ENCODE data around the gene HOXB13. TPM values are rescaled to one million over a fixed set of nuclear protein-coding genes. Genes with fewer than 3 reads are reported as not detected.

The HOXB13 gene
- total and polyA plus RNA-seq, 2 of the 13 experiments (the other 11 are each of a cell fraction or from before 2014, with no cell fraction given): not detected

DNA sequence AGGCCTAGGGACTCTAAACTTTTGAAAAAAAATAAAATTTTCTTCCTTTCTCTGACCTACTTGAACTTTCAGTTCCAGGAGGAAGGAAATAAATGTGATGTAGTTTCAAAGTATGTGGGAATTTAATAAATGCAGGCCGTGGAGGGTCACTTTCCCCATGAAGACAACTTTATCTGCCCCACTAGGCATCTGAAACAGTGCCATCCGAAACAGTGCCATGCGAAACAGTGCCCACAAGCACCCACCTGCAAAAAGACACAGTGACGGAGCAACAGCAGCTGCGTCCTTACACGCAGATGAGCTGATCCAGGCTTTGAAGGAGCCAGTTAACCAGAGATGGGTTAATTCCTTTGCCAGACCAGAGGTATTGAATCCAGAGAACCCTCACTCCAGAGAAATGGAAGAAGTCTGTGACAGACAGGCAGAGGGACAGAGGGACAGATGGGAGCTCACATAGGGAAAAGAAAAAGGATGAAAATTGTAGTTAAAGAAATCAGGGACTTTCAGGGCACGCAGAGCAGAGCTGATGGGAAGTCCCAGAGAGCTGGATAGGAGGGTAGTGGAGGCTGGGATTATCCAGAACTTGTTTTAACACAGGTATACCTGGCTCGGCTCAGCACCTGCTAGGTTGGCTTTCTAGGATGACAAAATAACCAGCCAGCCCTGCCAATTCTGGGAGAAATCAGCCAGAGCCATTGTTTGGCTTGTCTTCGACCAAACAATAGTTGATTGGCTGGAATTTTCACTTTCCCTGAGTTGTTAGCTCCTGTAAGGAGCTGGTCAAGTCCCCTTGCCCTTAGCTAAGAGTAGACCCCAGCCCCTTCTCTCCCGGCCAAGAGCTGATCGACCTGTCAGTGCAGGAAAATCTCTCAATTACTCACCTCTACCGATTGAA is 17.1 kb upstream of the HOXB13 start:
- Histone ChIP-seq H3K36me3 (replicated peaks in 1 of 2; ENCODE audit: control insufficient read depth in 1 of 2, insufficient read depth in 2 of 2, low read length in 2 of 2) (no peaks in the 10 kb centered on the region), H3K27ac (ENCODE audit: extremely low read length, insufficient read depth, low read length) (no peak overlapping the region), H4K20me1 (ENCODE audit: insufficient read depth, low read length) (no peaks in the 10 kb centered on the region), H3K4me3 (replicated peaks in 1 of 3; ENCODE audit: insufficient read depth in 1 of 3, low read depth in 2 of 3, low read length in 3 of 3) (no peak overlapping the region), H3K4me1 (ENCODE audit: insufficient read depth, low read length) (no peaks in the 10 kb centered on the region), H3K27me3 (ENCODE audit: control insufficient read depth in 1 of 2, insufficient read depth in 2 of 2, low read length in 2 of 2) (peaks cover 17 to 93% of the 10 kb centered on the region in 2 experiments), H3K9me3 (ENCODE audit: low read length) (no peaks in the 10 kb centered on the region), H2AFZ (ENCODE audit: low read length) (no peak overlapping the region), H3K9ac (ENCODE audit: insufficient read depth, low read depth, low read length) (no peak overlapping the region), H3K4me2 (ENCODE audit: low read depth, low read length) (no peak overlapping the region), H3K79me2 (ENCODE audit: insufficient read depth, low read length) (no peaks in the 10 kb centered on the region)
- ATAC-seq (no peak), FAIRE-seq (no peak), DNase-seq (ENCODE audit: low spot score) (no peak)
- POLR2A ChIA-PET: no interaction called here
- CTCF ChIA-PET (ENCODE audit: low intra/inter-chr PET ratio, low total read pairs): no interaction called here
- in situ Hi-C loops (cut with HindIII; ENCODE audit: extremely low pct_ligation_motif_present, low pct_unique_long_range_greater_than_20kb): no loop called here
- intact Hi-C loops (cut with micrococcal nuclease; ENCODE audit: unreplicated experiment): no loop called here
- TF ChIP-seq MED13 (CRISPR knock-in tag; IDR thresholded peaks at IDR 0.05): no peak
- TF ChIP-seq ESRRA (CRISPR knock-in tag; IDR thresholded peaks at IDR 0.05; ENCODE audit: low read depth): no peak
- no peak for TF ChIP-seq ARHGAP35 (CRISPR knock-in tag; IDR thresholded peaks at IDR 0.05; ENCODE audit: borderline replicate concordance)
- no peak for TF ChIP-seq ZIK1 (CRISPR knock-in tag; IDR thresholded peaks at IDR 0.05; ENCODE audit: borderline replicate concordance, low read depth)
- no peak for TF ChIP-seq PHF8 (CRISPR knock-in tag; IDR thresholded peaks at IDR 0.05)
- TF ChIP-seq RNF2 (conservative IDR thresholded peaks at IDR 0.05; ENCODE audit: low read depth): no peak
- TF ChIP-seq, protein P1, sequence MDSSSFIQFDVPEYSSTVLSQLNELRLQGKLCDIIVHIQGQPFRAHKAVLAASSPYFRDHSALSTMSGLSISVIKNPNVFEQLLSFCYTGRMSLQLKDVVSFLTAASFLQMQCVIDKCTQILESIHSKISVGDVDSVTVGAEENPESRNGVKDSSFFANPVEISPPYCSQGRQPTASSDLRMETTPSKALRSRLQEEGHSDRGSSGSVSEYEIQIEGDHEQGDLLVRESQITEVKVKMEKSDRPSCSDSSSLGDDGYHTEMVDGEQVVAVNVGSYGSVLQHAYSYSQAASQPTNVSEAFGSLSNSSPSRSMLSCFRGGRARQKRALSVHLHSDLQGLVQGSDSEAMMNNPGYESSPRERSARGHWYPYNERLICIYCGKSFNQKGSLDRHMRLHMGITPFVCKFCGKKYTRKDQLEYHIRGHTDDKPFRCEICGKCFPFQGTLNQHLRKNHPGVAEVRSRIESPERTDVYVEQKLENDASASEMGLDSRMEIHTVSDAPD (CRISPR knock-in tag; IDR thresholded peaks at IDR 0.05): no peak
- no peak for TF ChIP-seq GMEB1 (CRISPR knock-in tag; IDR thresholded peaks at IDR 0.05; ENCODE audit: borderline replicate concordance)
- TF ChIP-seq ZNF850 (CRISPR knock-in tag; conservative IDR thresholded peaks at IDR 0.05): no peak
- no peak for TF ChIP-seq SRSF4 (IDR thresholded peaks at IDR 0.05; ENCODE audit: low read depth, low read length, poor library complexity, severe bottlenecking)
- TF ChIP-seq ZNF772 (CRISPR knock-in tag; IDR thresholded peaks at IDR 0.05): no peak
- TF ChIP-seq ZFYVE20 (CRISPR knock-in tag; IDR thresholded peaks at IDR 0.05; ENCODE audit: borderline replicate concordance, low read depth): no peak
- TF ChIP-seq SOX13 (IDR thresholded peaks at IDR 0.05): no peak
- no peak for TF ChIP-seq SOX13 (CRISPR knock-in tag; conservative IDR thresholded peaks at IDR 0.05 in 1 of 2, IDR thresholded peaks at IDR 0.05 in 1 of 2)
- no peak for TF ChIP-seq ZNF780A (CRISPR knock-in tag; IDR thresholded peaks at IDR 0.05)
- no peak for TF ChIP-seq PPARG (CRISPR knock-in tag; conservative IDR thresholded peaks at IDR 0.05)
- WGBS (ENCODE audit: low lambda C conversion rate): 2% methylated on average over 12 of the region's 12 CpGs
- no TSS peak for BruUV-seq (replicated peaks)

Data from HepG2 (cell line).